CD4-positive, alpha-beta T cell treated with Interleukin-6 at 100 ng/mL for 8 hours (primary cell): Measurements from ENCODE around the gene CLCN6.
"Not testable (repeated sequence)": the region's sequence is repeated elsewhere in the genome, so short reads cannot be mapped to it uniquely, and the experiment has no call there.

ENCODE experiments used
- DNase-seq: peaks from one replicate; pipeline ENCODE4 v3.0.0-alpha.2; 2020; ENCODE audit warnings: mixed read lengths, low spot score

CLCN6 gene

GRCh38 chr1:11796036-11796828 lies 9.8 kb upstream of the CLCN6 start:
- no peak for DNase-seq

DNA sequence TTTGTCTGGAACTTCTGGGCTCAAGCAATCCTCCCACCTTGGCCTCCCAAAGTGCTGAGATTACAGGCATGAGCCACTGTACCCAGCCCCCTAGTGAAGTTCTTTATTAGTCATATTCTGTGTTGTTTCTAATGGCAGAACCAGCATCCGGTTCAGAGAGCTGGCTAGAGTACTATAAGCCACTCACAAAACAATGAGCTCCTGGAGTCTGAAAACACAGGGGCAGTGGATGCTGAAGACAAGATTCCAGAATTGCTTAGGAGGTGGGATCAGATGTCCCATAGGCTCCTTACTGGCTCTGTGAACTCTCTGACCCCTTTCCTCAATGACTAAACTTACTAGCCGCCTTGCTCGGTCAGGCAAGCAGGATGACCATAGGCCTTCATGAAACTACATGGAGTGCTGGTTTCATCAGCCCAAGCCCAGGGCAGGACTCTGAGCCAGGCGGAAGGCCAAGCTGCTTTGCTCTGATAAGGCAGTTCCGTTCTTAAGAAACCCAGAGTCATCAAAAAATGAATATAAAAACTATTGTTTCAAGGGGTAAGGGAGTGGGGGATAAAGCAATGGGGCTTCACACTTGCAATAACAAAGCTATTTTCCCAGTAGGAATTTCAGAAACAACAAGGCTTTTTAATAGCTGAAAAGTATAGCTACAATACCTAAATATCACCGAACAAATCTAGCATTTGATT lies 8.3 kb upstream of the CLCN6 start:
- no peak for DNase-seq

DNA sequence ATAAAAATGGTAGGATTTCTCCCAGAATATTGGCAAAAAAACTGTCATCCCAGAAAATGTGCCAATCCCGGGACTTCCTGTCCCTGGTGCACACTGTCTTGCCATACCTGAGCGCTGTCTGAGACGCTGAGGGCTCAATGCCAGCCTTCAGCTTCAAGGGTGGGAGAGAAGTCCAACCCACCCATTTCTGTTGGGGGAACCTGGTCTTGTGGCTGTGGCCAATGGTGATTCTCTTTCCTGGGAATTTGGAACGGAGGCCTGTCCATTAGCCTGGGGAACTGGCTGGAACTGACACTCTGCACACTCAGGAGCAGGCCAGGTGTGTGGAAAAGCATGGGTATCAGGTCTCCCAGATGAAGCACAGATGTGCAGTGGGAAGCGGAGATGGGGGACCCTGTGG lies 6.9 kb upstream of the CLCN6 start:
- DNase-seq = no peak

GRCh38 chr1:11799896-11800295 lies 6.1 kb upstream of the CLCN6 start:
- DNase-seq = no peak

- DNase-seq = no peak
Observed at GRCh38 chr1:11800391-11800755, 5.6 kb upstream of the CLCN6 start.

DNA sequence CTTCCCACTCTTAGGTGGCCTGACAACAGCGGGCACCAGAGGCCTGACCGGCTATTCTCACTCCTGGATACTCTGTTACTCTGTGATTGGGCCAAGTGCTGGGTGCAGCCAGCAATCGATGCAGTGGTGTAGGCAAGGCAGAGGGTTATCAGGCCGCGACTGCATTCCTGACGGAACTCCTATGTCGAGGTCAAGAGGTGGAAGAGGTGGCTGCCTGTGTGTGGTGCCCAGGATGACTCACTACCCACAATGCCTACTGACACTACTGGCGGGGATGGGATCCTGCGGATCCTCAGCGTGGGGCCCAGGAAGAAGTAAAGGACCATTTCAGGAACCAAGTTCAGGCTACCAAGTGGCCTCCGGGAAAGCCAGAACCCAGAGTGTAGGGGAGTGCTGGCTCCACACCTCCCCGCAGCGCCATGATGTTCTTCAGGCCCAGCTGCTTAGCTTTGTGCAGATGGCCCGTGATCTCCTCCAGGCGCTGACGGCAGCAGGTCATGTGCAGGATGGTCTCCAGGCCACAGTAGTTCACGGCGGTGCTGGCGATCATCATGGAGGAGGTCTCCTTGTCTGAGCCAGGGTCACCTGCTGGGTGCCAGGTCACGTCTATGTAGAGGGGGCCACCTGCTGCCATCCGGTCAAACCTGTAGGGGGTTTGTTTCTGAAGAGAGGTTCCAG lies 5.1 kb upstream of the CLCN6 start:
- DNase-seq = no peak

- DNase-seq = no peak
Observed at GRCh38 chr1:11802616-11802972, 3.4 kb upstream of the CLCN6 start.

GRCh38 chr1:11802973-11803885 lies 2.8 kb upstream of the CLCN6 start:
- peak; percentile 77 for DNase-seq

DNA sequence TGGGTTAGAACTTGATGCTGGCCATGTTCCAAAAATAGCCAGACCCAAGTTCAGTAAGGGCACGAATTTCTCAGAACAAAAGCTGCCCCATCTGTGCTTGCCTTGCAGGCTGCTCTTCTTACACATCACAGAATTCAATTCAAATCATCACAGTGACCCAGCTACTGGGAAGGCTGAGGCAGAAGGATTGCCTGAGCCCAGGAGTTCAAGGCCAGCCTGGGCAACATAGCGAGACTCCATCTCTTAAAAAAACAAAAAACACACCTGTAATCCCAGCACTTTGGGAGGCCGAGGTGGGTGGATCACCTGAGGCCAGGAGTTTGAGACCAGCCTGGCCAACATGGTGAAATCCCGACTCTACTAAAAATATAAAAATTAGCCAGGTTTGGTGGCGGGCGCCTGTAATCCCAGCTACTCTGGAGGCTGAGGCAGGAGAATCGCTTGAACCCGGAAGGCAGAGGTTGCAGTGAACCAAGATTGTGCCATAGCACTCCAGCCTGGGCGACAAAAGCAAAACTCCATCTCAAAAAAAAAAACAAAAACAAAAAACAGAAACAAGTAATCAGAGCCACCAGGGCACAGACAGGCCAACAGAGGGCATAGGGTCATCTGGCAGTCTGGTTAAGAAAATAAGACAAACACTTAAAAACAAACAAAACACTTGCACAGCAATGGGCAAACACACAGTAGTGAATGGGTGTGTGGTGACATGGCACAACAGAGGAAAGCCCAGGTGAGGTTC lies 1.9 kb upstream of the CLCN6 start:
- not testable (repeated sequence) for DNase-seq

DNA sequence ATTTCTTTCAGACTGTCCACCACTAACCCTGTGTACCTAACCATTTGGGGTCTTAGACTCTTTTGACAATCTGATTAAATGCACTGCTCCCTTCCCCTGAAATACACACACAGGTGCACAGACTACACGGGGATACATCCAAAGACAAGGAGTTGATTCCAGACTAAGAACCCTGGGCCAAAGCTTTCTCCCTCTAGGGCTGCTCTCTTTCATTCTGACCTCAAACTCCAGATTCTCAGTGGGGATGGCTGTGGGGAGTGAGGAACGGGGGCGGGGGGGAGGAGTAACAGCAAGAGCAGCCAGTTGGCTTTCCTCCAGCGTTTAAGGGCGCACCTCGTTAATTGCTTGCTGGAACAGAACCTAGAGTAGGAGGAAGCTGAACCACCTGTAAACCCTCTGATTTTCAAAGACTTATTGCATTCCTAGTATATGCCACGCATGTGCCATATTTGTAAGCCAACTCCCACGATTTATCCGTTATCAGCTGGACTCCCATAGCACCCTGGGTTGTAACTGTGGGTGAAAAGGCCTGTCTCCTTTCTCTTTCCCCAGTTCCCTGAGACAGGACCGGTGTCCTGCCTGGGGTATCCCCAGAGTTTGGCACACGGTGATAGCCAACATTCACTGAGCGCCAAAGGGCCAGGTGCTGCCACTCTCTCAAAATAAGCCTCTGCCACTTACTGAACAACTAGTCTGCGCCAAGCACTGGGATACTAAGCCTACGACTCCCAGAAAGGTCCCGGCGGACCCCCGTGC lies 1.1 kb upstream of the CLCN6 start:
- DNase-seq = peak; percentile 25

DNA sequence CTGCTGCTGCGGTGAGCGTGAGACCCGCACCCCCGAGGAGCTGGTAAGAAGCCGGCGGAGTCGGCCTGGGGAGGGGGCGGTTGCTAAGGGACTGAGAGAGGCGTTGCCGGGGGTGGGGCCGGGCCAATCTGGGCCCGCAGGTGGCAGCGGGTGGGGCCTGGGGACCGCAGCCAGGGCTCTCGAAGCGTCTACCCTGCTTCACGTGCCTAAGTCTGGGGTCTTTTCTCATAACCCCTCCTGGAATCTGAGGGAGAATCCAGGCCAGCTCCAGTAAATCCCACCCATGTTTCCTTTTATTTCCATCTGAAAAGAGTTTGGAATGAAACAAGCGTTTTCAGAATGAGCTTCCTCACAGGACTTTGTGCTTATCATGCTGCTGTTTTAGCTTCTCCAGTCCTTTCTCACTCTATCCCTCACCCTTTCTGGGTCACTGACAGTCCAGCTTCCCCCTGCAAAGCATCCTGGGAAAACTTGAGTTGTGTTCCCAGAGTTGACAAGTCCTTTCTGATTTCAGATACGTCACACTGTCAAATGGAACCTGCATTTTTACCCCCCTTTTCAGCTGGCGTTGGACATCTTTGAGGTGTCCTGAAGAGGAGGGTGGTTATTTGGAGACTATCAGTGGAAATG lies 431 bp downstream of the CLCN6 start:
- DNase-seq = no peak

DNA sequence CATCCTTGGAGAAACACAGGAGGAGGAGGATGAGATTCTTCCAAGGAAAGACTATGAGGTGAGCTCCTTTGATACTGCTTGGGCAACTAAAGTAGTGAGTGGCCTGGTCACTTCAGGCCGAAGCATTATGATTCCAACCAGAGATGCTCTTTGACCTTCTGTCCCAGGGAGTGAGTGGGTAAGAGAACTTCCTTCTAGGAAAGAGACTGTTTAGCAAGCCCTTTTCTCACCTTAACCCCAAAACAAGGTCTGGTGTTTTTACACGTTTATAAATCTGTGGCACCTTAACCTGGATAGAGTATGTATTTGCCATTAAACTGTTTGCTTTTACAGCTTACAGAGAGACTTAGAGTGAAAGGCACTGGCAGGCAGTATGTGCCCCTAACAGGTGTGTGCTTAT lies 1.1 kb downstream of the CLCN6 start:
- no peak for DNase-seq

- DNase-seq = no peak
Observed at GRCh38 chr1:11813021-11813420, 7.0 kb downstream of the CLCN6 start.

- DNase-seq = no peak
Observed at GRCh38 chr1:11817192-11817591, 11.2 kb downstream of the CLCN6 start.

- no peak for DNase-seq
Observed at GRCh38 chr1:11822091-11822490, 16.1 kb downstream of the CLCN6 start.

DNA sequence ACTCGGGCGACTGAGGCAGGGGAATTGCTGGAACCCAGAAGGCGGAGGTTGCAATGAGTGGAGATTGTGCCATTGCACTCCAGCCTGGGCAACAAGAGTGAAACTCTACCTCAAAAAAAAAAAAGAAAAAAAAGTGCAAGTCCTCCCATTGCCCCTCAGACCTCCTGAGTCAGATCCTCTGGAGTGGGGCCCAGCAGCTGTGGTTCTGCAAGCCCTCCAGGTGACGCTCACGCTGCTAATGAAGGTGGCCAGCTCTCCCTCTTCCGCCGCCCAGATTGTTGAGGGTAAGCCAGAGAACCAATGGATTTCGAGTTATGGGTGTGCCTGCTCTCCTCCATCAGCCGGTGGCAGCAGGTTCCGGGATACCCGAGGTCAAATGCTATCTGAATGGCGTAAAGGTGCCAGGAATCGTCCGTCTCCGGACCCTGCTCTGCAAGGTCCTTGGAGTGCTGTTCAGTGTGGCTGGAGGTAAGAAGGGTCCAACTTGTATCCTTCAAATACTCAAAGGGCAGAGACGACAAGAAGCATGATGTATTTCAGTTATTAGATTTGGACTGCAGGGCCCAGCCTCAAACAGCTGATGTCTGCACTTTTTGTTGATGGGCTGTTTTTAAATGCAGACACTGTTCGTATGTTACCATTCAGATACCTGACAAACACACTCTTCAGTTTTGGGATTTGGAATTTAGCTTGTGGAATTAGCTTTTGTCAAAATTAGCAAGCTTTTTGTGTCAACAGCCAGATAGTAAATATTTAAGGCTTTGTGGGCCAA lies 17.6 kb downstream of the CLCN6 start:
- DNase-seq = no peak

GRCh38 chr1:11825131-11825530 lies 19.1 kb downstream of the CLCN6 start:
- no peak for DNase-seq

GRCh38 chr1:11826946-11827345 lies 21.0 kb downstream of the CLCN6 start:
- no peak for DNase-seq

- no peak for DNase-seq
Observed at GRCh38 chr1:11828511-11828910, 22.5 kb downstream of the CLCN6 start.
